8988T (cell line): ENCODE data around the gene SIGLEC11.
"Not testable (repeated sequence)": the region's sequence is repeated elsewhere in the genome, so short reads cannot be mapped to it uniquely, and the experiment has no call there.

Experiments used
- DNase-seq: peaks from one replicate; pipeline ENCODE4 v3.0.0; 2011

The SIGLEC11 gene

GRCh38 chr19:49924881-49925210 is 36.1 kb downstream of the SIGLEC11 start:
- not testable (repeated sequence) for DNase-seq

DNA sequence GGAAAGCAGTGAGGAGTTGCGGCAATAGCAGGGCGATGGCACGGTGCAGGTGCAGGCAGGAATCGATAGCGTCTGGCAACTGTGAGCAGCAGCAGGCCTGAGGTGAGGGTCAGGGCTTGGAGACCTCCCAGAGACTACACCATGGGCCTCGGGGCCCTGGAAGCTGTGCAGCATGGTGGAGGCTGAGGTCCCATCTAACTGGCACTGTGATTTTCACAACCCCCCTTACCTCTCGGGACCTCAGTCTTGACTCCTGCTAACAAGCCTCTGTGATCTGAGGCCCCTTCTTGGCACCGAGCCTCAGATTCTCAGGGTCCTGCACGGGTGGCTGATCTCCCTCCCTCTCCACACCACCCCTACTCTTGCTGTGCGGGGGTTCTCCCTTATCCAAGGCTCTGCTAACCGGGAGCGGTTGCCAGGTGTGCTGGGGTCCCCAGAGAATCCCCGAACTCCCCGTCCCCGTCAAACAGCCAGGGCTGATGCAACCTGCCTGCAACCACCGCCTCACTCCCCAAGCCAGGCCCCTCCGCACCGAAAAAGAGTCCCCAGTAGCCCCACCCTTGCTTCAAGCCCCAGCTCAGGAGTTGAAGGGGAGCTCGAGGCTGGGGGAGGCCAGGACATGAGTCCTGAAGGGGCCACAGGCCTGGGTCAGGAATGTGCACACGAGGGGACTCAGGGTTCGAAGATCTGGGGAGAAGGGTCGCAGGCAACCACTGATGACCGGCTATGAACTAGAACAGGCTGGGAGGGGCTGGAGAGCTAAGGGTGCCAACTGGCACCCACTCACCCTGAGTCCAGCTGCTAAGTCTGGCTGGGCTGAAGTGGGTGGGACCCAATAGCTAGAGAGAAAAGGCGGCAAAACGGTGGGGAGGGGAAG is 36.7 kb downstream of the SIGLEC11 start:
- DNase-seq, result no peak

- no peak for DNase-seq
Measured at GRCh38 chr19:49923055-49924003, 37.6 kb downstream of the SIGLEC11 start.

- DNase-seq, result no peak
Measured at GRCh38 chr19:49921871-49922795, 38.8 kb downstream of the SIGLEC11 start.

- no peak for DNase-seq
Measured at GRCh38 chr19:49920624-49921363, 40.2 kb downstream of the SIGLEC11 start.

GRCh38 chr19:49918089-49918488 is 42.9 kb downstream of the SIGLEC11 start:
- DNase-seq, result no peak

GRCh38 chr19:49916839-49917733 is 43.9 kb downstream of the SIGLEC11 start:
- DNase-seq, result no peak

GRCh38 chr19:49915271-49915670 is 45.7 kb downstream of the SIGLEC11 start:
- DNase-seq, result no peak

DNA sequence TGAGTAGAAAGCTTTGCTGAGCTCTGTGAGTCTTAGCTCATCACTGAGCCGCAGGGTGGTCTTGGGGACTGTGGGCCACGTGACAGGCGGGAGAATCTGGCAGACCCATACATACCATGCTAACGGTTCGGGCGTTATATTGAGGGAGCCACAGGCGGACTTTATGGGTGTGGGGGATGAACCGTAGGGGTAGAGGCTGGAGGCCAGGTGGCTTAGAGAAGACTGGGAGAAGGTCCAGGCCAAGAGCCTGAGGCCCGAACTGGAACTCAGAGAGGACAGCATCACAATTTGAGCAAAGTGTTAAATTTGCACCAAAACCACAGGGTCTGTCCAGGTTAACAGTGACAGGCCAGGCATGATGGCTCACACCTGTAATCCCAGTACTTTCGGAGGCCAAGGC is 47.3 kb downstream of the SIGLEC11 start:
- DNase-seq, result no peak

DNA sequence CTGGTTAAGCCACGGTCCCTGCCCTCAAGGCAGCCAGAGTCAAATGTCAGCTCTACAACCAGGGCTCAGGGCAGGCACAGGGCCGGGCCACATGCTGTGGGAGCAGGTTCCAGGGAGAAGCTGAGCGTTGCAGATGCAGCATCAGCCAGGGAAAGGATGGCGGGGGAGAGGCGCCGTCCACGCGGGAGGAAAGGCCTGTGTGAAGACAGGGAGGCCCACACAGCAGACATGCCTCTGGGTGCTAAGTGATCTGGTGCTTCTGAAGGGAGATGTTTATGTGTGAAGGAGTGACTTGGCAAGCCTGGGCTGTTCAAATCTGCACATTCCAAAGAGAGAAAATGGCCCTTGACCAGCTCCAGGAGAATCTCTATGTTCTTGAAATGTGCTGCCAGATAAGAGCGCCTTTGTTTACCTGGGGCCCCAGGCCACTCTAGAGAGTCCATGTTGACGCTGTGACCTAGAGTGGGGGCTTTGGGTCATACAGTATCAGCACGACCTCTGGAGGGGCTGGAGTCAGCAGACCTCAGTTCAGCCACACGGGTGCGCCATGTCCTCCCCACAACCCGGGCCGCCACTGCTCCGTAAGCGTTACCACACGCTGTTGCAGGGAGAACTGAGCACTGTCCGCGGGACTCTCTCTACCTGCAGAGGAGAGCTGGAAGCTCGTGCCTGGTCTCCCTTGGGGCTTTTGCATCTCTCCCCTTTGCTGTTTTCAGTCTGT is 47.8 kb downstream of the SIGLEC11 start:
- no peak for DNase-seq

DNA sequence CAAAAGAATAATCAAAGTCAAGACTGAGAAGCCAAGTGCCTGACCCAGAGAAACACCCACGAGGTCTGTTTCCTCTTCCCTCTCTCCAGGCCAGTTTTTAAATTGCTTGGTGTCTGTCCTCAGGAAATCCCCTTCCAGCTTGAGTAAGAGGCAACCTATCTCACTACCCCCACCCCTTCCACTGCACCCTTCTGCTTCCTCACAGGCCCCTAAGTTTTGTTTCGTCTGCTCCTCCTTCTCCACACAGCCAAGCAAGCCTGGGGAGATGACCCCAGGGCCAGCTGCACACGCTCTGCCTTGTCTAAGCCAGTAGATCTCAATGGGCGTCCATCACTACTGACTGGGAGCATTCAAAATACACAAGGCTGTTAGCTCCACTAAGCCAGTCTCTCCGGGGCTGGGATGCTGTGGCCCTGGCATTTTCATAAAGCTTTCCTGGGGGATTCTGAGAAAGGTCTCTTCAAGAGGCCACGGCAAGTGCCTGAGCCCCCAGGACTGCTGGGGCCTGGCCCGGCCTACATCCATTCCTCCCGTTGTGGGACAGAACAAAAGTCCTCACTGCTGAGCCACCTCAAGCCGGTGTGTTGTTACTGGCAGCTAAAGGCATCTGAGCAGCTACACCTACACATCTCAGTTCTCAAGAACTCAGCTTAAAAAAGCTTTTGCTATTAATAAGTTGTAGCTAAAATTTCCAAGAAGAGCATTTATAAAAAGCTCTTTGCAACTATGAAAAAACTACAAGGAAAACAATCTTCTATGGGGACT is 49.4 kb downstream of the SIGLEC11 start:
- DNase-seq, result no peak

- no peak for DNase-seq
Measured at GRCh38 chr19:49910179-49910578, 50.8 kb downstream of the SIGLEC11 start.

DNA sequence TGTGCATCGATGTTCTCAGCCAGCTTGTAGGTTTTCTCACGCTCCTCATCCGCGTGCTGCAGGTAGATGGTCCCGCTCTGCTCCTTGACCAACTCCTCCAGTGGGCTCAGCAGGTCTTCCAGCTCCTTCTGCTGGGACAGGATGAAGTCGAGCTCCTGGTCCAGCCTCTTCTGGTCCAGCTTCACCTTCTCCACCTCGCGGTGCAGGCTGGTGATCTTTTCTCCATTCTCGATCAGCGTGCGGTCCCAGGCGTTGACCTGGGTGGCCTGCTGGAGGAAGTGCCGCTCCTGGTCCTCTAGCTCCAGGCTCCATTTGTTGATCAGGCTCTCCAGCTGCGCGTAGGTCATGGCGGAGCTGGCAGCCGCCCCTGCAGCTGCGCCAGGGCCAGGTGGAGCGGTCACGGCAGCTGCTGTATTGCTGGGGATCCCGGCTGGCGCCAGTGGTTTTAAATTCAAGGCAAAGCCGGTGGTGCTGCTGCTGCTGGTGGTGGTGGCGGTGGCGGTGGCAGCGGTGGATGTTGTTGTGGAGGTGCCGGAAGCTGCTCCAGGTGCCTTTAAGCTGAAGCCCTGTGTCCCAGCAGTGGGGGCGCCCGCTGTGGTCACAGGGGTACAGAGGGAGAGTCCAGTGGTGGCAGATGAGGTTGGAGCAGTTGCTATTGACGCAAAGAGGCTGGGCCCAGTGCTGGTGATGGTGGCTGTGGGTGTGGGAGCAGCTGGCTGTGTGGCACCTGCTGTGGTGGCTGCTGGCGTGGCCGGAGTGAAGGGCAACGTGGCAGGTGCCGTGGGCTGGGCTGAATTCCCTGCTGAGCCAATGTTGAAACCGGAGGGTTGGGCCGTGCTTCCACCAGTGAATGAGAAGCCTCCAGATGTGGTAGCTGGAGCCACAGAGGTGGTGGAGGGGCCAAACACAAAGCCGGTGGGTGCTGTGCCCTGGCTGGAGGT is 52.2 kb downstream of the SIGLEC11 start:
- DNase-seq, result no peak

DNA sequence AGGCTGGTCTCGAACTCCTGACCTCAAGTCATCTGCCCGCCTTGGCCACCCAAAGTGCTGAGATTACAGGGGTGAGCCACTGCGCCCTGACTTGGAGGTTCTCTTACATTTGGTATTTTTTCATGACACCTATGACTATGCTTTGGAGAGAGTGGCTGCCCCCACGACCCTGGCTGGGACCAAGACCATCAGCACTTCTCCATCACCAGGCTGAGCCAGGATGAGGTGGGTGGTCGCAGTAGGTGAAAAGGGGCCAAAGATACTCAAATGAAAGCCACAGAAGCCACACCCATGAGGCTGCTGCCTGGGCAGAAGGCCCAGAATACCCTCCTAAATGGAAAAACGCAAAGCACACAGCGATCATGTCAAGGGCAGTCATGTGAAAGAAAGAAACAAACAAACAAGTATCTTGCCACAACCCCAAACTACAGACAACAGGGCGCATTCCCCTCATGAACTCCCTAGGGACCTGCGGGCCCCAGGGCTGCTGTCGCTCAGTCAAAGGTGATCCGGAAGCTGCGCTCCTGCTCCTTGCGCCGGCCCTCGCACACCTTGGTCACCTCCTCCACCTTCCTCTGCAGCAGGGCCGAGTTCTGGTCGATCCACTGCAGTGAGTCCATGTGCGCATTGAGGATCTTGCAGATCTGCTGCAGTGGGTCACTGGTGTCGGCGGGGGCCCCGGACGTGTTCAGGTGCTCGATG is 53.1 kb downstream of the SIGLEC11 start:
- no peak for DNase-seq

DNA sequence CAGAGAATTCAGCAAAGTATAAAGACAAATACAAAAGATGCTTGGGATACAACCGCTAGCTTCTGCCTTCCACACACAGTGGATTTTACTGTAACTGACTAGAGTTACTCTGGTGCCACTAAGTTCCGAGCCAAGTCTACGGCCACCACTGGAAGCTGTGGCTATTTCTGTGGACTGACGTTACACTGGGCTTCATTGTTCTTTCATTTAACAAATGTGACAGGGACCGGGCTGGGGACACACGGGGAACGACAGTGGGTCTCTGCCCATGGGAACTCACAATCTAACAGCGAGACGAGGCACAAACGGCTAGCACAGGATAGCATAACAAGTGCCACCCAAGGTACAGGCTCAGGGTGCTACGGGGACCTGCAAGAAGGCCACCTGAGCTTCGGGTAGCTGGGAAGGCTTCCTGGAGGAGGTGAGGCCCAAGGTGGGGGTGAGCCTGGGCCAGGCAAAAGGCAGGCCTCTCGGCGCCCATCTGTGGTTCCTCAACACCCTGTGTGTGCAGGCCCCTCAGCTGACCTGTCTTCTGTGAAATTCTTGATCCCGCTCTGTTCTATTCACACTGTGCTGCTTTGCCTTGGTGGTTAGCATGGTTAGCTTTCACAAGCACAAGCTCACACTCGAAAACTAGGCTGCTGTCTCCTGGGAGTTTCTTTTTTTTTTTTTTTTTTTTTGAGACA is 54.0 kb downstream of the SIGLEC11 start:
- DNase-seq, result no peak

- DNase-seq, result no peak
Measured at GRCh38 chr19:49904136-49904535, 56.8 kb downstream of the SIGLEC11 start.
